PFSK-1 (cell line): ENCODE data around the gene RAP1GDS1.

Experiments used
- POLR2AphosphoS5 ChIP-seq: IDR thresholded peaks from 2 replicates; pipeline ENCODE4 v1.6.1; 2012; ENCODE audit warnings: low read depth, mild to moderate bottlenecking, control low read depth, low read length, moderate library complexity
- SIN3A ChIP-seq: IDR thresholded peaks from 2 replicates; pipeline ENCODE4 v1.6.1; 2012; ENCODE audit warnings: mild to moderate bottlenecking, low read length, moderate library complexity, borderline replicate concordance; ENCODE audit not compliant: insufficient read depth
- TAF1 ChIP-seq: IDR thresholded peaks from 2 replicates; pipeline ENCODE4 v1.6.1; 2012; ENCODE audit warnings: low read length, control low read depth, borderline replicate concordance; ENCODE audit not compliant: insufficient read depth

- no peak for TF ChIP-seq POLR2AphosphoS5
- TF ChIP-seq TAF1, result no peak
- TF ChIP-seq SIN3A, result no peak
Measured at GRCh38 chr4:98493296-98493695, 232.1 kb downstream of the RAP1GDS1 start.
